ENCODE data around the gene FAM171A2.

FAM171A2 gene

GRCh38 chr17:44309472-44309871 is 54.2 kb downstream of the FAM171A2 start:
- Histone ChIP-seq H3K9me2 (replicated peaks; ENCODE audit: control insufficient read depth, low read length) (no peaks in the 10 kb centered on the region), H3K4me3 (ENCODE audit: low read length) (no peak overlapping the region), H3K9me3 (ENCODE audit: control insufficient read depth, insufficient read depth, low read length) (no peaks in the 10 kb centered on the region), H3K4me1 (ENCODE audit: control insufficient read depth, low read length) (peaks cover 27% of the 10 kb centered on the region), H3K36me3 (ENCODE audit: control insufficient read depth, low read length) (no peaks in the 10 kb centered on the region), H3F3A (ENCODE audit: control insufficient read depth, insufficient read depth) (no peaks in the 10 kb centered on the region), H3K4me2 (ENCODE audit: low read length) (no peak overlapping the region), H3K79me2 (ENCODE audit: control insufficient read depth, low read length) (no peaks in the 10 kb centered on the region), H3K27me3 (ENCODE audit: control insufficient read depth, low read length) (peaks cover 16% of the 10 kb centered on the region), H3K27ac (ENCODE audit: low read depth, low read length) (no peak overlapping the region), H4K20me1 (ENCODE audit: control insufficient read depth, insufficient read depth, low read depth, low read length) (no peaks in the 10 kb centered on the region; the same call in 1 of the 2 replicates)
- TF ChIP-seq EZH2phosphoT487 (IDR thresholded peaks at IDR 0.05; ENCODE audit: borderline replicate concordance, low read length), result no peak
- TF ChIP-seq CTCF (IDR thresholded peaks at IDR 0.05; ENCODE audit: low read depth, low read length, poor library complexity, severe bottlenecking), result no peak

GRCh38 chr17:44308865-44309264 is 54.8 kb downstream of the FAM171A2 start:
- no peaks in the 10 kb centered on the region for H3K79me2 ChIP-seq (ENCODE audit: control insufficient read depth, low read length)
- H3K9me2 ChIP-seq (replicated peaks; ENCODE audit: control insufficient read depth, low read length), result no peaks in the 10 kb centered on the region
- H3K4me3 ChIP-seq (ENCODE audit: low read length), result peak overlapping the region; percentile 24; the same call in 1 of the 2 replicates
- peaks cover 10% of the 10 kb centered on the region for H3K27me3 ChIP-seq (ENCODE audit: control insufficient read depth, low read length)
- no peaks in the 10 kb centered on the region for H3K36me3 ChIP-seq (ENCODE audit: control insufficient read depth, low read length)
- no peak for TF ChIP-seq CTCF (IDR thresholded peaks at IDR 0.05; ENCODE audit: low read depth, low read length, poor library complexity, severe bottlenecking)
- no peak for TF ChIP-seq EZH2phosphoT487 (IDR thresholded peaks at IDR 0.05; ENCODE audit: borderline replicate concordance, low read length)
- no peaks in the 10 kb centered on the region for H3F3A ChIP-seq (ENCODE audit: control insufficient read depth, insufficient read depth)
- no peaks in the 10 kb centered on the region for H3K9me3 ChIP-seq (ENCODE audit: control insufficient read depth, insufficient read depth, low read length)
- no peak overlapping the region for H3K27ac ChIP-seq (ENCODE audit: low read depth, low read length)
- H3K4me2 ChIP-seq (ENCODE audit: low read length), result peak overlapping the region; percentile 47
- no peaks in the 10 kb centered on the region; the same call in 1 of the 2 replicates for H4K20me1 ChIP-seq (ENCODE audit: control insufficient read depth, insufficient read depth, low read depth, low read length)
- H3K4me1 ChIP-seq (ENCODE audit: control insufficient read depth, low read length), result peaks cover 28% of the 10 kb centered on the region

GRCh38 chr17:44308320-44308818 is 55.3 kb downstream of the FAM171A2 start, which contains the start of gene RUNDC3A:
Gene RUNDC3A, plus strand, starts transcription at chr17:44308601. Its CDS starts 232 bp downstream, at chr17:44308833.
- no peaks in the 10 kb centered on the region; the same call in 1 of the 2 replicates for H4K20me1 ChIP-seq (ENCODE audit: control insufficient read depth, insufficient read depth, low read depth, low read length)
- no peaks in the 10 kb centered on the region for H3K36me3 ChIP-seq (ENCODE audit: control insufficient read depth, low read length)
- TF ChIP-seq CTCF (IDR thresholded peaks at IDR 0.05; ENCODE audit: low read depth, low read length, poor library complexity, severe bottlenecking) (no peak), EZH2phosphoT487 (IDR thresholded peaks at IDR 0.05; ENCODE audit: borderline replicate concordance, low read length) (no peak)
- H3K27me3 ChIP-seq (ENCODE audit: control insufficient read depth, low read length), result peaks cover 9% of the 10 kb centered on the region
- H3K9me2 ChIP-seq (replicated peaks; ENCODE audit: control insufficient read depth, low read length), result no peaks in the 10 kb centered on the region
- no peaks in the 10 kb centered on the region for H3F3A ChIP-seq (ENCODE audit: control insufficient read depth, insufficient read depth)
- peak within 1 kb of the TSS; percentile 47 for H3K4me2 ChIP-seq (ENCODE audit: low read length)
- peak within 1 kb of the TSS; percentile 66 for H3K4me3 ChIP-seq (ENCODE audit: low read length)
- H3K79me2 ChIP-seq (ENCODE audit: control insufficient read depth, low read length), result no peaks in the 10 kb centered on the region
- no peaks in the 10 kb centered on the region for H3K9me3 ChIP-seq (ENCODE audit: control insufficient read depth, insufficient read depth, low read length)
- H3K4me1 ChIP-seq (ENCODE audit: control insufficient read depth, low read length), result peaks cover 33% of the 10 kb centered on the region
- H3K27ac ChIP-seq (ENCODE audit: low read depth, low read length), result no peak within 1 kb of the TSS
